GM23248 (cell line): Measurements from ENCODE around the gene GOLGA1. TPM values are rescaled to one million over a fixed set of nuclear protein-coding genes. Genes with fewer than 3 reads are reported as not detected.

Experiments used
- DNase-seq: peaks from one replicate; pipeline ENCODE4 v3.0.0-alpha.2; 2015
- H2AFZ ChIP-seq: fragments of 200-600 bp; sonication (generic); 2 replicates; pipeline ENCODE4 v1.6.1; 2016; ENCODE audit warnings: antibody characterized with exemption
- H3F3A ChIP-seq: fragments of 200-600 bp; sonication (generic); 2 replicates; pipeline ENCODE4 v1.6.1; 2016; ENCODE audit warnings: mild to moderate bottlenecking, antibody characterized with exemption, mixed run types; ENCODE audit not compliant: insufficient read depth
- H3K27ac ChIP-seq: fragments of 200-600 bp; sonication (generic); 2 replicates; pipeline ENCODE4 v1.5.1; 2016; ENCODE audit warnings: mild to moderate bottlenecking
- H3K27me3 ChIP-seq: fragments of 200-600 bp; sonication (generic); replicated peaks from 2 replicates; pipeline ENCODE4 v1.6.1; 2016; ENCODE audit warnings: mild to moderate bottlenecking; ENCODE audit not compliant: insufficient read depth
- H3K36me3 ChIP-seq: fragments of 200-600 bp; sonication (generic); 2 replicates; pipeline ENCODE4 v1.6.1; 2016; ENCODE audit warnings: low read depth, mild to moderate bottlenecking
- H3K4me1 ChIP-seq: fragments of 200-600 bp; sonication (generic); 2 replicates; pipeline ENCODE4 v1.6.1; 2016; ENCODE audit warnings: mild to moderate bottlenecking; ENCODE audit not compliant: insufficient read depth
- H3K4me2 ChIP-seq: fragments of 200-600 bp; sonication (generic); one replicate; pipeline ENCODE4 v1.6.1; 2016; ENCODE audit warnings: mild to moderate bottlenecking; ENCODE audit not compliant: unreplicated experiment
- H3K4me3 ChIP-seq: fragments of 200-600 bp; sonication (generic); 2 replicates; pipeline ENCODE4 v1.5.1; 2016; ENCODE audit warnings: mild to moderate bottlenecking
- H3K79me2 ChIP-seq: fragments of 200-600 bp; sonication (generic); 2 replicates; pipeline ENCODE4 v1.6.1; 2016; ENCODE audit warnings: mild to moderate bottlenecking; ENCODE audit not compliant: insufficient read depth
- H3K9ac ChIP-seq: fragments of 200-600 bp; sonication (generic); 2 replicates; pipeline ENCODE4 v1.6.1; 2016; ENCODE audit warnings: mild to moderate bottlenecking
- H3K9me2 ChIP-seq: fragments of 200-600 bp; sonication (generic); 2 replicates; pipeline ENCODE4 v1.6.1; 2016; ENCODE audit warnings: mixed run types, mild to moderate bottlenecking, moderate library complexity; ENCODE audit not compliant: insufficient read depth
- H3K9me3 ChIP-seq: fragments of 200-600 bp; sonication (generic); one replicate; pipeline ENCODE4 v1.6.1; 2017; ENCODE audit warnings: low read depth
- H4K20me1 ChIP-seq: fragments of 200-600 bp; sonication (generic); 2 replicates; pipeline ENCODE4 v1.6.0; 2016; ENCODE audit not compliant: insufficient read depth
- EZH2 ChIP-seq: fragments of 200-600 bp; sonication (generic); IDR thresholded peaks from 2 replicates; pipeline ENCODE4 v1.6.1; 2018; ENCODE audit warnings: antibody characterized with exemption, mild to moderate bottlenecking; ENCODE audit not compliant: insufficient read depth, poor library complexity, severe bottlenecking
- EZH2phosphoT487 ChIP-seq: fragments of 200-600 bp; sonication (generic); IDR thresholded peaks from 2 replicates; pipeline ENCODE4 v1.6.1; 2018; ENCODE audit warnings: antibody characterized with exemption, moderate library complexity, mild to moderate bottlenecking, low read depth; ENCODE audit not compliant: insufficient read depth
- WGBS, 2 experiments: methylation state at CpG; one replicate each; pipeline ENCODE4 v1.1.6; 2015 to 2017; ENCODE audit warnings: low lambda C conversion rate in 2 of 2, low coverage in 1 of 2; ENCODE audit errors: missing lambda C conversion rate in 2 of 2; 5-methylcytosine and 5-hydroxymethylcytosine counted together
- in situ Hi-C: fragments of 300-500 bp; cut with MboI; formaldehyde crosslinking; loops from 2 replicates; pipeline ENCODE4 v1.15.0; 2020
- polyA plus RNA-seq: library from polyadenylated mRNA; unstranded; fragments of >200 nt; fragmentation: Nextera tagmentation; extraction: Ambion mirVana; gene quantifications from 2 replicates; pipeline ENCODE4 v1.2.1, GENCODE V29; 2016
- total RNA-seq: library from RNA; depleted of rRNA; stranded (reverse); fragments of >200 nt; shearing (Covaris generic); gene quantifications from 2 replicates; pipeline ENCODE4 v1.2.3, GENCODE V29; 2014

The GOLGA1 gene
- total and polyA plus RNA-seq, 2 experiments from 2014 or later: 12.4 to 15.3 TPM

GRCh38 chr9:124899845-124900244 is 41.0 kb downstream of the GOLGA1 start:
- Histone ChIP-seq H3K4me1 (peaks cover 2% of the 10 kb centered on the region; the same call in 1 of the 2 replicates), H3K9me3 (no peaks in the 10 kb centered on the region), H4K20me1 (no peaks in the 10 kb centered on the region), H3K9me2 (no peaks in the 10 kb centered on the region), H3K27me3 (no peaks in the 10 kb centered on the region), H2AFZ (no peak overlapping the region), H3K79me2 (no peaks in the 10 kb centered on the region), H3K27ac (no peak overlapping the region), H3K4me2 (no peak overlapping the region), H3F3A (peaks cover 6% of the 10 kb centered on the region; the same call in 1 of the 2 replicates), H3K36me3 (no peaks in the 10 kb centered on the region; the same call in 1 of the 2 replicates), H3K4me3 (no peak overlapping the region), H3K9ac (no peak overlapping the region)
- TF ChIP-seq EZH2: no peak
- no peak for TF ChIP-seq EZH2phosphoT487
- no peak for DNase-seq
- in situ Hi-C loops: no loop called here
- 98 to 99% methylated on average over 9 of the region's 9 CpGs for WGBS, 2 experiments

DNA sequence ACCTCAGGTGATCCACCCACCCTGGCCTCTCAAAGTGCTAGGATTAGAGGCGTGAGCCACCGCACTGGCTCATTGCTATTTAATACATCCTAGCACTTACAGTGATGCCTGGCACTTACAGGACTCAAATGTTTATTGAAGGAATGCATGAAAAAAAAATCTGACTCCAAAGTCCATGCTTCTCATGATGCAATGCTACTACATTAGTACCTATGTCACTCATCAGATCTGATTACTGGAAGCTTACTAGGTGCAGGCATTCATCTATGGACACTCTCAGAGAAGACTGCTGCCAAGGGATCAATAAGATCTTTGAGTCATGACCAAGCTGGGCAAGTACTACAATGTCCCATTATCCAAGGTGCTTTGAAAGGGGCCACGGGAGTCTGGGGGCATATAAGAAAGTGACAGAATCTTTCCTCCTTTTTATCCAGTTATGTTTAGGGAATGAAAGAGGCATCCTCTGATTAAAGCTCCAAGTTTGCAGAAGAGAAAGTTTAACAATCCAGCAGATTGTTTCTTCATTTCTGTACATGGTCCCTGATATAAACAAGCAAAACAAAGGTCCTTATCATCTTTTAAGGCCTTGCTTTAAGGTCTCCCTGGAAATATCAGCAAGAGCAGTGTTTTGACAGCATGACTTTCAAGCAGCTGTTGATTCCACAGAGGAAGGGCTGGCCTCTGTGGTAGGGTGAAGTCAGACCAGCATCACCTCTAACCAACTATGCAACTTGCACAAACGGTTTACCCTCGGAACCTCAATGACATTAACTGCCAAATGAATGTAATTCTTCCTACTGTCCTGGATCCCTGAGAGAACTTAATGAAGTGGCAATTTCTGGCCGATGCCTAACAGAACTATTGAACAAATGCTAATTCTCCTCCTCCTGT is 43.1 kb downstream of the GOLGA1 start:
- in situ Hi-C loops: no loop called here

DNA sequence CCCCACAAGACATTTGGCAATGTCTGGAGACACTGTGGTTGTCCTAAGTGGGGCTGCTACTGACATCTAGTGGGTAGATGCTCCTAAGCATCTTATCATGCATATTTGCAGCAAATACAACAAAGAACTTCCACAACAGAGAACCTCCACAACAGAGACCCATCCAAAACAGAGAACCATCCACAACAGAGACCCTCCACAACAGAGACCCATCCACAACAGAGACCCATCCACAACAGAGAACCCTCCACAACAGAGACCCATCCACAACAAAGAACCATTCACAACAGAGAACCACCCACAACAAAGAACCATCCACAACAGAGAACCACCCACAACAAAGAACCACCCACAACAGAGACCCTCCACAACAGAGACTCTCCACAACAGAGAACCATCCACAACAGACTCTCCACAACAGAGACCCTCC is 46.1 kb downstream of the GOLGA1 start:
- peaks cover 9% of the 10 kb centered on the region; the same call in 1 of the 2 replicates for H3K36me3 ChIP-seq
- peak; percentile 64 for DNase-seq
- no peak overlapping the region for H3K27ac ChIP-seq

More for the DNA sequence above, 43.1 kb downstream of the GOLGA1 start:
- H4K20me1 ChIP-seq: no peaks in the 10 kb centered on the region
- DNase-seq: no peak
- H3K4me1 ChIP-seq: peaks cover 2% of the 10 kb centered on the region; the same call in 1 of the 2 replicates
- H3K27me3 ChIP-seq: no peaks in the 10 kb centered on the region
- H3K36me3 ChIP-seq: peaks cover 9% of the 10 kb centered on the region; the same call in 1 of the 2 replicates
- H2AFZ ChIP-seq: no peak overlapping the region
- H3K4me3 ChIP-seq: no peak overlapping the region
- H3K9me3 ChIP-seq: no peaks in the 10 kb centered on the region
- no peak overlapping the region for H3K9ac ChIP-seq
- no peaks in the 10 kb centered on the region for H3K79me2 ChIP-seq
- 83 to 84% methylated on average over 6 of the region's 6 CpGs for WGBS, 2 experiments
- no peak overlapping the region for H3K27ac ChIP-seq
- H3K9me2 ChIP-seq: no peaks in the 10 kb centered on the region
- TF ChIP-seq EZH2 (no peak), EZH2phosphoT487 (no peak)
- H3K4me2 ChIP-seq: no peak overlapping the region
- H3F3A ChIP-seq: peaks cover 2% of the 10 kb centered on the region; the same call in 1 of the 2 replicates

DNA sequence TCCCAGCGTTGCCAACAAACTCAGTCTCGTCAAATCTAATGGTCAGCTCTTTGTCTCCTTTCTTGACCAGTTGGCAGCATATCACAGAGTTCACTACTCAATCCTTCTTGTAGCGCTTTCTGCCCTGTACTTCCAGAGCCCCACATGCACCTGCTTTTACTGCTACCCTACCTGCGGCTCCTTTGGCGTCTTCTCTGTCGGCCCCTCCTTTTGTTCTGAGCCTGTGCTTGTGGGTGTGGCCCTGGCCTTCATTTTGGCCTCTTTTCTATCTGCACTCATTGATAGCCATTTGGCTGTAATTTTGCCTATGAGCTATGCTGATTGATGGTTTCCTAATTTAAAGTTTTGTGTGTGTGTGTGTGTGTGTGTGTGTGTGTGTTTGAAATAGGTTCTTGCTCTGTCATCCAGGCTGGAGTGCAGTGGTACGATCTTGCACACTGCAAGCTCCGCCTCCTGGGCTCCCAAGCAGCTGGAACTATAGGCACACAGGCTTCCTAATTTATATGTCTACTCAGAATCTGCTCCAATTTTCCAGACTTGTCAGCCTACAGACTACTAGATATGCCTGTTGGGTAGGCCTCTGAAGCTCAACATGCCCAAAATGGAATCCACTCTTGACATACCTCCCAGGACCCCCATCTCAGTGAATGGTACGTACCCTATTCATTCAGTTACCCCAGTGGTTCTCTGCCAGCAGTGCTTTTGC is 46.7 kb downstream of the GOLGA1 start:
- H3K9me3 ChIP-seq: no peaks in the 10 kb centered on the region
- no peak overlapping the region for H3K4me3 ChIP-seq
- WGBS, 2 experiments: 85 to 87% methylated on average over 9 of the region's 9 CpGs
- H3K36me3 ChIP-seq: peaks cover 9% of the 10 kb centered on the region; the same call in 1 of the 2 replicates
- H3K4me1 ChIP-seq: no peaks in the 10 kb centered on the region
- no peaks in the 10 kb centered on the region for H3K27me3 ChIP-seq
- no peaks in the 10 kb centered on the region for H3K9me2 ChIP-seq
- H3K9ac ChIP-seq: no peak overlapping the region
- no peaks in the 10 kb centered on the region for H3F3A ChIP-seq
- no peaks in the 10 kb centered on the region for H3K79me2 ChIP-seq
- no peak overlapping the region for H3K27ac ChIP-seq
- H2AFZ ChIP-seq: no peak overlapping the region
- no peak for DNase-seq
- no peak overlapping the region for H3K4me2 ChIP-seq
- in situ Hi-C loops: no loop called here
- TF ChIP-seq EZH2phosphoT487: no peak
- TF ChIP-seq EZH2: no peak
- H4K20me1 ChIP-seq: no peaks in the 10 kb centered on the region

More for the DNA sequence above, 46.1 kb downstream of the GOLGA1 start:
- H3K27me3 ChIP-seq: no peaks in the 10 kb centered on the region
- no peaks in the 10 kb centered on the region for H4K20me1 ChIP-seq
- no peak for TF ChIP-seq EZH2
- no peak for TF ChIP-seq EZH2phosphoT487
- no peaks in the 10 kb centered on the region for H3K79me2 ChIP-seq
- no peaks in the 10 kb centered on the region for H3K4me1 ChIP-seq
- H3K4me3 ChIP-seq: no peak overlapping the region
- in situ Hi-C loops: no loop called here
- H3F3A ChIP-seq: no peaks in the 10 kb centered on the region
- H2AFZ ChIP-seq: no peak overlapping the region
- H3K9ac ChIP-seq: no peak overlapping the region
- H3K4me2 ChIP-seq: no peak overlapping the region
- H3K9me3 ChIP-seq: no peaks in the 10 kb centered on the region
- no peaks in the 10 kb centered on the region for H3K9me2 ChIP-seq
